Measurements from ENCODE around the gene VPS26C. TPM values are rescaled to one million over a fixed set of nuclear protein-coding genes. Genes with fewer than 3 reads are reported as not detected.
"Not testable (repeated sequence)": the region's sequence is repeated elsewhere in the genome, so short reads cannot be mapped to it uniquely, and the experiment has no call there.

The VPS26C gene
- polyA plus RNA-seq, result 10 to 100 TPM; 16.7 to 32.5 (median 23.7) TPM

DNA sequence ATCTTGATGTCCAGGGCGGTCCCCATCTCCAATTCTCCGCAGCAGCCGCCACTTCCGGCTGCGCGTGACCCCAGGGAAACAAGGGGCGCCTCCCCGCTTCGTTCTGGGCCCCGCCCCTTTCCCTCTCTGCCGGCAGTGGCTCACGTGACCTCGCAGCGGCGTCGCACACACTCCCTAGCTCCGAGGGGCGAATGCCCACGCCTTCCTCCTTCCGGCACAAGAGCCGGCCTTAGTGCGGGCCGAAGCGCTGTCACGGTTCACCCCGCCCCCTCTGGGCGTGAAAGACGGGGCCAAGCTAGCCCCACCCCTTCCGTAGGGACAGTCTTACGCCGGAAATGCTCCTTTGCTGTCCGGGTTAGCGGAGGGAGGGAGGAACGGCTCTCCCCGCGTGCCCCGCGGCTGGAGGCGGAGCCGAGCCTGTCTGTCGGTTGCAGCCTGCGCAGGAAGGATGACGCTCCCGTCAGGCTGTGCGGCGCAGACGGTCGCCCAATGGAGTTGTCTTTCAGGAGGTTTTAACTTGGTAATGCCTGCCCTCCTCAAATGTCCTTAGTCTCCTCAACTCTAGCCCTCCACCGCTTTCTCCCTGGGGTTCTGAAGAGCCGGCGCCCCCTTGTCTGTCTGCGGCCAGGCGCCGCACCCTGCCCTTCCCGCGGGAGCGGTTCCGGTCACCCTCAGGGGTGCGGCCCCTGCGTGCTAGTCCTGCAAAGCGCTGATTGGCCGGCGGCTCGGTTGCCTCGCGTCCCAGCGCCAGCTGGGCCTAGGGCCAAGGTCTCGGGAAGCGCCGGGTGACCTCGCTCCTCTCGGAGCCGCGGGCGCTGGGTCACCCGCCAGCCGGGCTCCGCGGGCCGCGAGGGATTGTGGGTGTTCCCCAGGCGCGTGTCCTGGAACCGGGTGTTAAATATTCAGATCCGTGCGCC lies at the start of gene VPS26C:
Gene VPS26C (minus strand): TSS at position 66 of the 917 bp plus-strand sequence. CDS start 40 bp downstream, at position 26.
- H3K27ac ChIP-seq (ENCODE audit: low read depth, low read length), result peak within 1 kb of the TSS; percentile 92
- WGBS, 3 donors, result 0 to 1% (median 0%) methylated on average over 84 to 86 of the region's 86 CpGs

DNA sequence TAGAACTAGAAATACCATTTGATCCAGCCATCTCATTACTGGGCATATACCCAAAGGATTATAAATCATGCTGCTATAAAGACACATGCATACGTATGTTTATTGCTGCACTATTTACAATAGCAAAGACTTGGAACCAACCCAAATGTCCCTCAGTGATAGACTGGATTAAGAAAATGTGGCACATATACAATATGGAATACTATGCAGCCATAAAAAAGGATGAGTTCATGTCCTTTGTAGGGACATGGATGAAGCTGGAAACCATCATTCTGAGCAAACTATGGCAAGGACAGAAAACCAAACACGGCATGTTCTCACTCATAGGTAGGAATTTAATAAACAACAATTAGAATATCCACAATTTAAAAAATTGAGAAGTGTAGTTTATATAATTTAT lies 48.9 kb upstream of the VPS26C start:
- H3K27ac ChIP-seq (ENCODE audit: low read depth, low read length), result not testable (repeated sequence)
- WGBS, 3 donors, result 69 to 88% (median 79%) methylated on average over 2 of the region's 2 CpGs

DNA sequence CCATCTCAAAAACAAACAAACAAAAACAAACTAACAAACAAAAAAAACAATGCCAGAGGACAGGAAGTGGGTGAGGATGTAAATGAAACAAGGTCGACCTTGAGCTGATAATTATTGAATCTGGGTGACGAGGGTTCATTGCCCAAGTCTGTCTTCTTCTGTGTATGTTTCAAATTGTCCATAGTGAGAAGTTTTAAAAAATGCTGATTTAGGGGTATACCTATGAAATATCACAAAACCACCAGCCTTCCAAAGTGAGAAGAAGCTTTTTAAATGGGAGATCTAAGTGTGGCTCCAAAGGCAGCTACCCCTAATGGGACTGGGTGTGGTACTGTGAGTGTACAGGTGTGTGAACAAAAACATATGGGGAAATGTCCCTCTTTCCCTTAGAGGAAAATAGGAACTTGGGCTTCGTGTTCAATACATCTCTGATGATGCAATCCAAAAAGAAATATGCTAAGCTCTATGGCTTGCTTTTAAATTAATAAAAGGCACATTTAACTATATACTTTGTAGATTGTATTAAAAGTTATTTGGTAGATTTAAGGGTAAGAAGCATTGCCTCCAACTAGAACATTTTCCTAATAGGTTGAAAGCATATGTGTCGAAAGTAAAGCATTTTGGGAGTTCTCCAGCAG lies 33.1 kb upstream of the VPS26C start:
- no peak overlapping the region for H3K27ac ChIP-seq (ENCODE audit: low read depth, low read length)
- WGBS, 3 donors, result 63 to 67% (median 66%) methylated on average over 4 of the region's 4 CpGs

GRCh38 chr21:37297364-37297763 lies 30.2 kb upstream of the VPS26C start:
- WGBS, 3 donors, result 75 to 90% (median 89%) methylated on average over 7 of the region's 7 CpGs

DNA sequence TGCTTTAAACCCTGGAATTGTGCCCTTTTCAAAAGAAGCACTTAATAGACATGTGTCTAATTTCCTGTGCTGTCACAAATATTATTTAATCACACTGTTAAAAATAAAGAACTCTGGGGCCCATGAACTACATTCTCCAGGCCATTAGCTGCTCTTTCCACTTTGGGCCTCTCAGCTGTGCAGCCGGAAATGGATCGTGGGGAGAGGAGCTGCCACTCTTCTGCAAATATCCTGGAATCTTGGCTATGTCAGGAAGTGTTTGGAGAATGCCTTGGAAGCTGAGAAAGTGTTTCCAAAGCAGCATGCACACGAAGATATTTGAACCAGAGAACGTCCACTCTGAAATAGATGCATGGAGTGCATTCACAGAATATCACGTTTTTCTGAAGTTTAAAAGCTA lies 27.5 kb upstream of the VPS26C start:
- no peak overlapping the region for H3K27ac ChIP-seq (ENCODE audit: low read depth, low read length)
- 36 to 53% (median 42%) methylated on average over 5 of the region's 5 CpGs for WGBS, 3 donors

More at GRCh38 chr21:37297364-37297763, 30.2 kb upstream of the VPS26C start:
- H3K27ac ChIP-seq (ENCODE audit: low read depth, low read length), result no peak overlapping the region

DNA sequence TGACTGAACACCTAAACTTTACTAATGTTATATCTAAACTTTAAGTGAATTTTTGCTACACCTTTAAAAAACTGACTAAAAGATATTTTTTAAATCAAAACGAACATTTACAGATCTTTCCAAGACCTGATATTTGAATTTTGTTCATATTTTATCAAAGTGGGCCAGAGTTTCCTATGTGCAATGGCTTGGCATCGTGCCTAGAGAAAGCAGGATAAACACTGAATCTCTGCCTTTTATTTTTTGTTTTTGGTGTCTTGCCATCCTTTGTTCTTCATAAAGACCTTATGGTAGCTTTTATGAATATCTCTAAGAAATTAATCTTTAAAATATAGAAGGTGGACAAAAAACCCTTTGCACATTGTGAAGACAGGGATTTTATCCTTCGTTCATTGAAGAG lies 25.8 kb upstream of the VPS26C start:
- no peak overlapping the region for H3K27ac ChIP-seq (ENCODE audit: low read depth, low read length)
- WGBS, 3 donors, result 27 to 59% (median 29%) methylated on average over 3 of the region's 3 CpGs

DNA sequence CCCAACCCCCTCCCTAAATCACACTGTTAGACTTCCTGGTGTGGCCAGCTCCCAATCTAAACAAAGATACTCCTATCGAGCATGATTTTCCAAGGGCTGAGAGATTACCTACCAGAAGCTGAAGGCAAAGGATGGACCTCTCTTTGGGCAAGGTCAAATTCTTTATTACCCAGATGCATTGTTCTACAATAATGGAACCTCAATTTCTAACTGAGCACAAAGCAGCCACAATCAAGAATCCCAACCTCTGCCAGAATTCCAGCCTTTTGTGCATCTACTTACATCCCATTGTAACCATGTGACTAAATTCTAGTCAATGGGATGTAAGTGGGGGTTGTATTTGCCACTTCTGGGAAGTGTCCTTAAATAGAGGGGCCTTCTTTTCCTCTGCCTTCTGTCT lies 24.9 kb upstream of the VPS26C start:
- H3K27ac ChIP-seq (ENCODE audit: low read depth, low read length), result no peak overlapping the region
- 24 to 59% (median 50%) methylated on average over 1 of the region's 1 CpG for WGBS, 3 donors

GRCh38 chr21:37283191-37283710 lies 16.1 kb upstream of the VPS26C start:
- 94 to 98% (median 96%) methylated on average over 35 to 38 of the region's 38 CpGs for WGBS, 3 donors
- not testable (repeated sequence) for H3K27ac ChIP-seq (ENCODE audit: low read depth, low read length)

DNA sequence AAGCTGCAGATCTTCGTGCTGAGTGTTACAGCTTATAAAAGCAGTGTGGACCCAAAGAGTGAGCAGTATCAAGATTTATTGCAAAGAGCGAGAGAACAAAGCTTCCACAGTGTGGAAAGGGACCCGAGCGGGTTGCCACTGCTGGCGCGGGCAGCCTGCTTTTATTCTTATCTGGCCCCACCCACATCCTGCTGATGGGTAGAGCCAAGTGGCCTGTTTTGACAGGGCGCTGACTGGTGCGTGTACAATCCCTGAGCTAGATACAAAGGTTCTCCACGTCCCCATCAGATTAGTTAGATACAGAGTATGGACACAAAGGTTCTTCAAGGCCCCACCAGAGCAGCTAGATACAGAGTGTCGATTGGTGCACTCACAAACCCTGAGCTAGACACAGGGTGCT lies 15.5 kb upstream of the VPS26C start:
- H3K27ac ChIP-seq (ENCODE audit: low read depth, low read length), result not testable (repeated sequence)
- 71 to 77% (median 77%) methylated on average over 9 to 10 of the region's 10 CpGs for WGBS, 3 donors

- 29 to 45% (median 42%) methylated on average over 14 to 16 of the region's 16 CpGs for WGBS, 3 donors
- no peak overlapping the region for H3K27ac ChIP-seq (ENCODE audit: low read depth, low read length)
These were observed 14.9 kb upstream of the VPS26C start for GRCh38 chr21:37281993-37282392.

GRCh38 chr21:37281579-37281978 lies 14.4 kb upstream of the VPS26C start:
- no peak overlapping the region for H3K27ac ChIP-seq (ENCODE audit: low read depth, low read length)
- 40 to 52% (median 45%) methylated on average over 10 of the region's 10 CpGs for WGBS, 3 donors

DNA sequence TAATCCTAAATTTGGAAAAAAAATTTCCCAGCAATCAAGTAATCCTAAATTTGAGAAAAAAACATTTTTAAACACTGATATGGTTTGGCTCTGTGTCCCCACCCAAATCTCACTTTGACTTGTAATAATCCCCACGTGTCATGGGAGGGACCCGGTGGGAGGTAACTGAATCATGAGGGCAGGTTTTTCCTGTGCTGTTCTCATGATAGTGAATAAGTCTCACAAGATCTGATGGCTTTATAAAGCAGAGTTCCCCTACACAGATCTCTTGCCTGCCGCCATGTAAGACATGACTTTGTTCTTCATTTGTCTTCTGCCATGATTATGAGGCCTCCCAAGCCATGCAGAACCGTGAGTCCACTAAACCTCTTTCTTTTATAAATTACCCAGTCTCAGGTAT lies 12.1 kb upstream of the VPS26C start:
- H3K27ac ChIP-seq (ENCODE audit: low read depth, low read length), result not testable (repeated sequence)
- 92 to 94% (median 93%) methylated on average over 4 of the region's 4 CpGs for WGBS, 3 donors

DNA sequence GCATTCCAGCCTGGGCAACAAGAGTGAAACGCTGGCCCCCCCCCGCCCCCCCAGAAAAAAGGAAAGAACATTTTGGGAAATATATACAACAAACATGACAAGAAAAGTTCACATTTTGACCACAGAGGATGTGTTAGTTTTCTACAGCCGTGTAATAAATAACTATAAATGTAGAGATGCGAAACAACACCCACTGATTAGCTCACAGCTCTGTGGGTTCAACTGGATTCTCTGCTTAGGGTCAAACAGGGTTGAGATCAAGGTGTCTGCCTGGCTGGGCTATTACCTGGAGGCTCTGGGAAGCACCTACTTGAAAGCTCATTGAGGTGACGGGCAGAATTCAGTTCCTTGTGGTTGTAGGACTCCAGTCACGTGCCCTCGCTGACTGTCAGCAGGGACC lies 11.1 kb upstream of the VPS26C start:
- H3K27ac ChIP-seq (ENCODE audit: low read depth, low read length), result no peak overlapping the region
- 72 to 88% (median 80%) methylated on average over 6 to 7 of the region's 7 CpGs for WGBS, 3 donors

GRCh38 chr21:37276377-37276776 lies 9.2 kb upstream of the VPS26C start:
- WGBS, 3 donors, result 67 to 87% (median 74%) methylated on average over 3 of the region's 3 CpGs
- no peak overlapping the region for H3K27ac ChIP-seq (ENCODE audit: low read depth, low read length)

DNA sequence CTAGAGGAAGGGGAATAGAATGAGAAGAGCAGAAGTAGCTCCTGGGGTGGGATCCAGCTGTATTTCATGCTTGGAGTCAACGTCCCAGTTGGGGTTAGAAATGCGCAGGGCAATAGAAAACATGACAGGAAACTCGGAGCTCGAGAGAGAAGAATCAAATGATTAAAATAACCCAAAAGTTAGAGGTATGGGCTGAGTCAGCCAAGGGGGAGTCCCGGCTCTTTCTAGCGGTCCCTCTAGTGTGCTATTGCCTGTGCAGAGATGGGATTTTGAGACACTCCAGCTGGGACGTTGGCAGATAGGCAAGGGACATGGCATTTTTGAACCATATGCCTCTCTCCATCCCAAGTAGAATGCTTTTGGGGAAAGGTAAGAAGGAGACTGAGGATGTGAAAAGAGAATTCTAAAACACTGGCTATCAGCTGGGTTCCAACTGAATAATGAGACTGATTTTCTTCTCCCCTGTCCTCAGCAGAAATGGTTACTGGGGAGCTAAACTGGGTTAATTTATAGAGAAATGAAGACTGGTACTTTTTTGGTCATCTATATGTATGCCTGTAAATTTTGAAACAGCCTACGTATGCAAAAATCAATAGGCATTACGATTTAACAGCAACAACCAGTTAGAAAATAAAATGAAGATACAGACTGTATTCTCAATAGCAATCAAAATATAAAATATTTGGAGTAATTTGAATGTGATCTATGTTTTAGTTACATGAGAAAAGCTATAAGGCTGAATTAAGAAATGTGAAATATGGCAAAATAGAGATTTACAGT lies 7.0 kb upstream of the VPS26C start:
- 44 to 62% (median 58%) methylated on average over 9 of the region's 9 CpGs for WGBS, 3 donors
- H3K27ac ChIP-seq (ENCODE audit: low read depth, low read length), result no peak overlapping the region

- no peak overlapping the region for H3K27ac ChIP-seq (ENCODE audit: low read depth, low read length)
- WGBS, 3 donors, result 38 to 56% (median 50%) methylated on average over 1 of the region's 1 CpG
These were observed 6.3 kb upstream of the VPS26C start for GRCh38 chr21:37273440-37273839.

DNA sequence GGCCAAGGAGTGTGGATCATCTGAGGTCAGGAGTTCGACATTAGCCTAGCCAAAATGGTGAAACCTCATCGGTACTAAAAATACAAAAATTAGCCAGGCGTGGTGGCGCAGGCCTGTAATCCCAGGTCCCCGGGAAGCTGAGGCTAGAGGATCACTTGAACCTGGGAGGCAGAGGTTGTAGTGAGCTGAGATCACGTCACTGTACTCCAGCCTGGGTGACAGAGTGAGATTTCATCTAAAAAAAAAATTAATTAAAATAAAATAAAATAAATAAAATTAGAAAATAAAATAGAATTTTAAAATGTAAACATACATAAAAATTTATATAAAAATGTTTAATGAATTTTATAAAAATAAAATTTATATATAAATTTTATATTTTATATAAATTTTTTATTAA lies 5.8 kb upstream of the VPS26C start:
- WGBS, 3 donors, result 93 to 95% (median 95%) methylated on average over 6 of the region's 6 CpGs
- H3K27ac ChIP-seq (ENCODE audit: low read depth, low read length), result no peak overlapping the region

- 82 to 86% (median 82%) methylated on average over 8 of the region's 8 CpGs for WGBS, 3 donors
- H3K27ac ChIP-seq (ENCODE audit: low read depth, low read length), result no peak overlapping the region
These were observed 3.6 kb upstream of the VPS26C start for GRCh38 chr21:37270576-37271365.

Data from adipose tissue (tissue), 3 donors.